Jurkat, Clone E6-1 (cell line): ENCODE data around the gene CCDC78.
"Not testable (repeated sequence)": the region's sequence is repeated elsewhere in the genome, so short reads cannot be mapped to it uniquely, and the experiment has no call there.

Source experiments
- DNase-seq: peaks from one replicate; pipeline ENCODE4 v3.0.0-alpha.2; 2011; ENCODE audit warnings: low read depth, low spot score
- H3K4me3 ChIP-seq: 2 replicates; pipeline ENCODE4 v1.5.1; 2011; ENCODE audit warnings: mild to moderate bottlenecking, low read length, control low read depth, moderate library complexity

Gene CCDC78

GRCh38 chr16:762595-763268 is 36.5 kb upstream of the CCDC78 start:
- DNase-seq, result no peak
- no peak overlapping the region for H3K4me3 ChIP-seq

- H3K4me3 ChIP-seq, result no peak overlapping the region
- no peak for DNase-seq
Observed at GRCh38 chr16:761625-762513, 35.6 kb upstream of the CCDC78 start.

DNA sequence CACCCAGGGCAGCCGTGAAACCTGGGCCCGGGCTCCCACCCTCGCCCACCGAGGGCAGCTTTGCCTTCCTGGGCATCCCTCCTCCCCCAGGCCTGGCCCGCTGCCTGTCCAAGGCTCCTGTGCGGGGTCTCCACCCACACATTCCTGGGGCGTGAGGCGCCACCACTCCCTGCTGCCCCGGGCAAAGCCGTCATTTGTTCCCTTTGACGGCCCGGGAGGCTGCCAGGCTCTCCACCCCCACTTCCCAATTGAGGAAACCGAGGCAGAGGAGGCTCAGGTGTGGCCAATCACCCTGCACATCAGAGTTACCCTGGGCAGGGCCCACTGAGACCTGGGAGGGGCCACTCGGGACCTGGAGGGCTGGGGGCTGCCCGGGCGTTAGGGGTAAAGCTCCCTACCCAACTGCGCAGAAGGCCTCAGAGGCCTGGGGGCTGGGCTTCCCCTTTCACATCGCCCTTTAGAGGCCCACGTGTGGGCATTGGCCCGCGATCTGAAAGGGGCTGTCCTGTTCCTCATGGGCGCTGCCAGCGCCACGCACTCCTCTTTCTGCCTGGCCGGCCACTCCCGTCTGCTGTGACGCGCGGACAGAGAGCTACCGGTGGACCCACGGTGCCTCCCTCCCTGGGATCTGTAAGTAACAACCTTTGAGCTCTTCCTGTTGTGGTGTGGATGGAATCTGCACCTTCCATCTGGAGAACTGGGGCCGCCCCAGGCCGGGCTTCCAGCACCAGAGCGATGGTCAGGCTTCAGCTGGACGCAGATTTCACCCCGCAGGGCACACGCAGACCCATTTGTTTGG is 34.5 kb upstream of the CCDC78 start, which contains the start of gene MSLN:
MSLN (plus strand) TSS at position 190 of the 799 bp plus-strand sequence. CDS start 1,947 bp downstream, outside the sequence.
- no peak for DNase-seq
- H3K4me3 ChIP-seq, result no peak within 1 kb of the TSS

- H3K4me3 ChIP-seq, result no peak overlapping the region
- DNase-seq, result no peak
Observed at GRCh38 chr16:760065-760464, 33.8 kb upstream of the CCDC78 start.

- no peak for DNase-seq
- H3K4me3 ChIP-seq, result no peak overlapping the region
Observed at GRCh38 chr16:759110-759910, 33.1 kb upstream of the CCDC78 start.

GRCh38 chr16:756428-756827 is 30.2 kb upstream of the CCDC78 start:
- no peak for DNase-seq
- no peak overlapping the region for H3K4me3 ChIP-seq

- DNase-seq, result no peak
- no peak overlapping the region for H3K4me3 ChIP-seq
Observed at GRCh38 chr16:754656-755055, 28.4 kb upstream of the CCDC78 start.

- not testable (repeated sequence) for H3K4me3 ChIP-seq, DNase-seq
Observed at GRCh38 chr16:754121-754607, 27.9 kb upstream of the CCDC78 start.

DNA sequence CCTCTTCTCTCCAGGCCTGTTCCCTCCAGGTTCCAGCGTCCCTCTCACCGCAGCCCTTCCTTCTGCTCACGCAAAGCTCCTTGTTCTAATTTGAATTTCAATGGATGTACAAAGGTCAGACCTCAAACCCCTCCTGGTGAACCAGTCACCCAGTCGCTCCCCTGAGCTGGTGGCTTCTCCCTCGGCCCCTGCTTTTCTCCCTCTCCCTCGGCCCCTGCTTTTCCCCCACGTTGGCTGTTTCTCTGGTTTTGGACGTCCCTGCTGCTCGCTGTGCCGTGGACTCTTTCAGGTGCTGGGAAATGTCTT is 25.7 kb upstream of the CCDC78 start:
- no peak for DNase-seq
- H3K4me3 ChIP-seq, result no peak overlapping the region

DNA sequence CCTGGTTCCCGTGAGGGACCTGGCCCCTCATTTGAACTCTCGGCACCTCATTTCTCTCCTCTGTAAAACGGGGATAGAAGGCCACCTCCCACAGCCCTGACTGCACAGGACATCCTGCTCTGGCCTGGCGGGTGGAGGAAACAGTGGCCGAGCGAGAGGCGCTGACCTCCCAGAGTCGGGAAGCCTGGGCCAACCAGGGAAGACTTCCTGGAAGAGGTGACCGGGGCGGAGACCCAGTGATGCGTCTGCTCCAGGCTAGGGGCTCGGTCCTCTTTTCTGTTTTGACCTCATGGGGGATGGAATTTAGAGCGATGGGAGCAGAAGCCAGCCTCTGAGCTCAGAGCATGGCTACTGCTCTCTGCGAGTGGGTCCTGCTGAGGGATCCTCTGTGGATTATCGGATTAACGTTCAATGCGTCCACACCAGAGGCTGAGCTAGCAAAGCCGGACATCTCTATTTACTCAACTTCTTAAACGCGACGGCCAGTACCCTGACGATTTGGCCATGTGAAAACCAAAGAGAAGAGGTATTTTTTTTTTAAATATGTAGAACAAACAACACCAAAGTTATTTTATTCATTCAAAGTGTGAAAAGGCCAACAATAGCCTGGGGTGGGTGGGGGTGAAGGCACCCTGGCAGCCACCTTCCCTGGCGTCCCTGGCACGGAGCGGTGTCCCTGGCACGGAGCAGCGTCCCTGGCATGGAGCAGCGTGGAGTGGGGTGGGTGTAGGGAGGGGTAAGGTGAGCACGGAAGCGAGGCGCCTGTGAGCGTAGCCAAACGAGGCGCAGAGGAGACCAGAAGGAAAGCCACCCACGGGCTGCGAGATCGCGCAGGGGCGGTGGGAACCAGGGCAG is 25.1 kb upstream of the CCDC78 start:
- no peak for DNase-seq
- H3K4me3 ChIP-seq, result no peak overlapping the region

DNA sequence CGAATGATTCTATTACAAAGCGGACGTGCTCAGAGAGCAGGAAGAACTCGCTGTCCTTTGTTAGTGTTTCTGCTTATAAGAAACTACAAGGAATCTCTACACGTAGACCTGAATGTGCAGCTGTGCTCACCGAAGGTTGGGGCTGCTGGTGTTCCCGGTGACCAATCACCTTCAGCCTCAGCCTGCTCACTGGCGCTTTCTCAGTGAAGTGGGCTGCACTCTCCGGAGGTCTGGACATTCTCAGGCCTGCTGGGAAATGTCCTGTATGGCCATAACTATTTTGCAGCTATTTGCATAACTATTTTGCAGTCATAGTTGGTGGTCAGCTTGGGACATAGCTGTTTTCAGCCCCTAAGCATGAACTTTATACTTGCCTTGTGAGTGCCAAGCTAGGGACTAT is 24.2 kb upstream of the CCDC78 start:
- DNase-seq, result no peak
- H3K4me3 ChIP-seq, result no peak overlapping the region

DNA sequence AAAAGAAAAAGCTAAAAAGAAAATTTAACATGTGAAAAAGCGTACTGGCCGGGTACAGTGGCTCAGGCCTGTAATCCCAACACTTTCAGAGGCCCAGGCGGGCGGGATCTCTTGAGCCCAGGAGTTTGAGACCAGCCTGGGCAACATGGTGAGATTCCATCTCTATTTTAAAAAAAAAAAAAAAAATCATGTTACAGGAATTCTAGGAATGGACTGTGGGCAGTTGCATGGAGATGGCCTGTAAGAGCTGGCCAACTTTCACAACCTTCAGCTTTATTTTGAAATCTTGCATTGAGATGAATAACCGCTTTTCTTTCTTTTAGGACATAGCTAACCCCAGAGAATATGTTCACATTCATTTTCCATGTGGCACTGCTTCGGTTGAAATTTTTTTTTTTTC is 22.8 kb upstream of the CCDC78 start:
- no peak overlapping the region for H3K4me3 ChIP-seq
- no peak for DNase-seq

DNA sequence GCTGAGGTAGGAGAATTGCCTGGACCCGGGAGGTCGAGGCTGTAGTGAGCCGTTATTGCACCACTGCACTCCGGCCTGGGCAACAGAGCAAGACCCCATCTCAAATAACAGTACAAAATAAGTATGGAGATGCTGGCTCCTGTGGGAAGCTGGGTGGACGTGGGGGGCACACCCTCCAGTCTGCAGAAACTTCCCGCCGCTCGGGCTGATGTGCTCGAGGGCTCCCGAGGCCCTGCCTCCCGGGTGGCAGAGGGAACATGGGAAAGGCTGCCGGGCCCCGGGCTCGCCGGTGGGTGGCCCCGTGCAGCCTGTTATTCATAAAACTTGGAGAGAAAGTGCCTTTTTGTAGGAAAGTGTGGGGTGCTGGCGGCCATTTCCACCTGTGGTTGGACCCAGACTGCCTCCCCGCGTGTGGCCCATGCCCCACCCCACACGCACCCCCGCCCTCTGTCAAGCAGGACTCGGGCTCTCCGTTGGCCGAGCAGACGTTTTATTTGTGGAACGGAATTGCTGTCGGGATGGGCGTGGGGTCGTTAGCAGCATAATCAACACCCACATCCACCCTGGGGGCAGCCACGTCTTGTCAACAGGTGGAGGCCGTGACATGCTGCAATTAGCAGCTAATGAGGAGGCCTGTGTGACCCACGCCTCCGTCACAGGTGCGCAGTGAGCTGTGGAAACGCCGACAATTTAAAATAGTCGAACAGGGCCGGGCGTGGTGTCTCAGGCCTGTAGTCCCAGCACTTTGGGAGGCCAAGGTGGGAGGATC is 21.9 kb upstream of the CCDC78 start:
- no peak overlapping the region for H3K4me3 ChIP-seq
- no peak for DNase-seq

GRCh38 chr16:746637-747036 is 20.4 kb upstream of the CCDC78 start:
- DNase-seq, result no peak
- no peak overlapping the region for H3K4me3 ChIP-seq

DNA sequence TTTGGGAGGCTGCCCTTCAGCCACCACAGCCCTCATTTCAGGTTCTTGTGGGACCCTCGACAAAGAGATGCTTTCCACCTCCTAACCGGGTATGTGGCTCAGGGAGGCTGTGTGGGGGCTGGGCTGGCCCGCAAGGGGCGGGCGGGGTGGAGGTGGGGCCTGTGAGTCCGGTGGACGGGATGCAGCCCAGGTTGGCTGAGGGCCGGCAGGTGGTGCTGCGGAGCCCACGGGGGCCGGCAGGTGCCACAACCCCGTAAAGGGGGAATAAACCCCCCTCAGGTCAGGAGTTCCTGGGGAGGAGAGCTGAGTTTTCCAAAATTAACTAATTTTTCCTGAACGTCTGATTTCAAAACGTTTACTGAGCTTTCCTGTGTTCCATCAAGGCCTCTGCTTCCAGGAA is 19.5 kb upstream of the CCDC78 start:
- DNase-seq, result no peak
- H3K4me3 ChIP-seq, result no peak overlapping the region

DNA sequence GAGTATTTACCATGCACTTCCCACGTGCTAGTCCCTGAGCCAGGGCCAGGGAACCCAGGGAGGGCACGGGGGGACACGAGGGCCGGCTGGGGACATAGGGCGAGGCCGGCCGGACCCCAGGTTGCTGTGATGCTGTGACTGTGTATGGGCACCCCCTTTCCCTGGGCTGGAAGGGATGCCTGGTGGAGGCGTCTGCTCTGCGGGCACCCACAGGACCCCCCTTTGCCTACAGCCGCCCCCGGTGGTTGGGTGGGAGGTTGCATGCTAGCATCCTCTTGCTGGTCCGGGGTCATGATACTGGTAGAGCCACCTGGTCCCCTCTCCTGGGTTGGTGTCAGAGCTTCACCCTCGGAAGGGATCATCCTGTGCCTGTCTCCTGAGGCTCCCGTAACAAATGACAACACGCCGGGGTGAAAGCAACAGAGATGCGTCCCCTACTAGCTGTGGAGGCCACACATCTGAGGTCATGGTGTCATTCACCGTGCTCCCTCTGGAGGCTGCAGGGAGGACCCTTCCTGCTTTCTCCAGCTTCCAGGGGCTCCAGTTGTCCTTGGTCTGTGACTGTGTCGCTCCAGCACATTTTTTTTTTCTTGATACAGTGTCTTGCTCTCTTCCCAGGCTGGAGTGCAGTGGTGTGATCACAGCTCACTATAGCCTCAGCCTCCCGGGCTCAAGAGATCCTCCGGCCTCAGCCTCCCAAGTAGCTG is 17.7 kb upstream of the CCDC78 start:
- no peak for DNase-seq
- no peak overlapping the region for H3K4me3 ChIP-seq

GRCh38 chr16:742894-743293 is 16.7 kb upstream of the CCDC78 start:
- not testable (repeated sequence) for DNase-seq, H3K4me3 ChIP-seq
